Adrenal gland (tissue), 5 donors: ENCODE data around the gene KLHL7.

ENCODE experiments used
- POLR2A ChIP-seq, 2 donors: fragments of 450-650 bp; IDR thresholded peaks; one replicate each; pipeline ENCODE4 v1.6.1; 2017; ENCODE audit warnings: antibody characterized with exemption in 2 of 2, mild to moderate bottlenecking in 2 of 2, moderate library complexity in 1 of 2
- TF ChIP-seq, protein P1 (sequence below), 6 experiments: fragments of 450-650 bp in 4 of 6; fragments of 200-600 bp in 2 of 6; sonication (generic) in 1 of 6; IDR thresholded peaks; 1 replicate in 5 of 6; 2 replicates in 1 of 6; pipeline versions ENCODE4 v1.5.1 to v1.8.0; 2016 to 2021; ENCODE audit warnings: antibody characterized with exemption in 6 of 6, mild to moderate bottlenecking in 2 of 6, moderate library complexity in 1 of 6
- donor health status: DM: no; HTN: no; CAD: no.

DNA sequence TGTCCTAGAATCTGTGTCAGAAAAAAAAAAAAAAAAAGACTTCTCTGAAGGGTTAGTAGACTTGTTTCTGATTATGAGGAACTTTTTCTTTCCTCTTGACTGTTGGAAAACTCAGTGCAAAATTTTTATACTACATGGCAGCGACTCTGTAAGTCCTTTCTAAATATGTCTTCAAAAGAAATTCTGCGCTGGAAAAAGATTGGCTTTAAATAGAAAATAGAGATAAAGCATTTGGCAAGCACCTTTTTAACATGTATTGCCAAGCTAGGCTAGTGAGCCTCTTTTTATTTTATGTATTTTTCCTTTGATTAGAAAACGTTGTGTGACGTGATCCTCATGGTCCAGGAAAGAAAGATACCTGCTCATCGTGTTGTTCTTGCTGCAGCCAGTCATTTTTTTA is 17.9 kb downstream of the KLHL7 start:
- TF ChIP-seq, protein P1, sequence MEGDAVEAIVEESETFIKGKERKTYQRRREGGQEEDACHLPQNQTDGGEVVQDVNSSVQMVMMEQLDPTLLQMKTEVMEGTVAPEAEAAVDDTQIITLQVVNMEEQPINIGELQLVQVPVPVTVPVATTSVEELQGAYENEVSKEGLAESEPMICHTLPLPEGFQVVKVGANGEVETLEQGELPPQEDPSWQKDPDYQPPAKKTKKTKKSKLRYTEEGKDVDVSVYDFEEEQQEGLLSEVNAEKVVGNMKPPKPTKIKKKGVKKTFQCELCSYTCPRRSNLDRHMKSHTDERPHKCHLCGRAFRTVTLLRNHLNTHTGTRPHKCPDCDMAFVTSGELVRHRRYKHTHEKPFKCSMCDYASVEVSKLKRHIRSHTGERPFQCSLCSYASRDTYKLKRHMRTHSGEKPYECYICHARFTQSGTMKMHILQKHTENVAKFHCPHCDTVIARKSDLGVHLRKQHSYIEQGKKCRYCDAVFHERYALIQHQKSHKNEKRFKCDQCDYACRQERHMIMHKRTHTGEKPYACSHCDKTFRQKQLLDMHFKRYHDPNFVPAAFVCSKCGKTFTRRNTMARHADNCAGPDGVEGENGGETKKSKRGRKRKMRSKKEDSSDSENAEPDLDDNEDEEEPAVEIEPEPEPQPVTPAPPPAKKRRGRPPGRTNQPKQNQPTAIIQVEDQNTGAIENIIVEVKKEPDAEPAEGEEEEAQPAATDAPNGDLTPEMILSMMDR (IDR thresholded peaks at IDR 0.05) = no peak
- no peak for TF ChIP-seq POLR2A (IDR thresholded peaks at IDR 0.05)
